GM12878 (cell line): ENCODE data around the gene IL16. TPM values are rescaled to one million over a fixed set of nuclear protein-coding genes. Genes with fewer than 3 reads are reported as not detected.

Source experiments
- ATAC-seq: fragments of 200-7000 bp; cut with Tn5 transposase; 3 replicates; pipeline ENCODE4 v1.9.1; 2020; ENCODE audit warnings: mild to moderate bottlenecking, moderate library complexity
- BruUV-seq: library from RNA; stranded (reverse); fragments of 400-500 nt; replicated peaks from 2 replicates; lab custom pipeline; 2021; lab: Mats Ljungman, UMichigan
- CTCF ChIA-PET: fragments of 300-600 bp; sonication (Branson Sonifier 250); formaldehyde crosslinking; extraction: SDS; loops from one replicate; lab custom pipeline; 2021; ENCODE audit warnings: inconsistent platforms; lab: Yijun Ruan, JAX
- POLR2A ChIA-PET: fragments of 350-600 bp; formaldehyde crosslinking; extraction: SDS; loops from one replicate; lab custom pipeline; 2021; ENCODE audit warnings: inconsistent platforms; lab: Charles Lee
- RAD21 ChIA-PET: fragments of 300-600 bp; sonication (Branson Sonifier 250); formaldehyde crosslinking; loops from one replicate; lab custom pipeline; 2023; ENCODE audit warnings: antibody characterized with exemption; ENCODE audit not compliant: unreplicated experiment; lab: Charles Lee
- SMC1A ChIA-PET: fragments of 300-600 bp; sonication (Branson Sonifier 250); formaldehyde crosslinking; loops from one replicate; lab custom pipeline; 2023; ENCODE audit not compliant: unreplicated experiment, uncharacterized antibody; lab: Charles Lee
- DNase-seq: peaks from one replicate; pipeline ENCODE4 v3.0.0-alpha.2; 2011; ENCODE audit warnings: low read depth, low spot score
- FAIRE-seq: peaks from 3 replicates; lab custom pipeline; 2011; peaks lifted over from hg19 to GRCh38; lab: Jason Lieb, UNC
- H2AFZ ChIP-seq: 2 replicates; pipeline ENCODE4 v1.6.0; 2011; ENCODE audit warnings: low read depth, low read length, control low read depth; ENCODE audit not compliant: control insufficient read depth
- H3K27ac ChIP-seq: 2 replicates; pipeline ENCODE4 v1.5.1; 2011; ENCODE audit warnings: control low read depth; ENCODE audit not compliant: control insufficient read depth, insufficient read depth
- H3K27me3 ChIP-seq, 2 experiments: replicated peaks in 1 of 2; 2 replicates each; pipeline versions ENCODE4 v1.6.0 to v1.6.1; 2011; ENCODE audit warnings: low read length in 1 of 2; ENCODE audit not compliant: control insufficient read depth in 2 of 2, insufficient read depth in 2 of 2
- H3K36me3 ChIP-seq, 2 experiments: 2 replicates each; pipeline ENCODE4 v1.5.1; 2011; ENCODE audit warnings: low read length in 1 of 2; ENCODE audit not compliant: control insufficient read depth in 2 of 2, insufficient read depth in 2 of 2
- H3K4me1 ChIP-seq: 2 replicates; pipeline ENCODE4 v1.6.1; 2011; ENCODE audit warnings: mild to moderate bottlenecking, low read length, moderate library complexity, mixed read lengths; ENCODE audit not compliant: control insufficient read depth, insufficient read depth
- H3K4me2 ChIP-seq: 2 replicates; pipeline ENCODE4 v1.6.0; 2011; ENCODE audit warnings: control low read depth; ENCODE audit not compliant: control insufficient read depth, insufficient read depth
- H3K4me3 ChIP-seq: fragments of 200-600 bp; sonication (generic); 2 replicates; pipeline ENCODE4 v1.5.1; 2016
- H3K79me2 ChIP-seq: 2 replicates; pipeline ENCODE4 v1.6.0; 2011; ENCODE audit warnings: low read length; ENCODE audit not compliant: control insufficient read depth, insufficient read depth
- H3K9ac ChIP-seq: 2 replicates; pipeline ENCODE4 v1.8.0; 2011; ENCODE audit warnings: low read length, control low read depth, mixed read lengths; ENCODE audit not compliant: control insufficient read depth, insufficient read depth
- H3K9me3 ChIP-seq: replicated peaks from 3 replicates; pipeline ENCODE4 v1.5.1; 2011; ENCODE audit warnings: mild to moderate bottlenecking, low read length; ENCODE audit not compliant: control insufficient read depth, insufficient read depth
- H4K20me1 ChIP-seq: 2 replicates; pipeline ENCODE4 v1.6.0; 2011; ENCODE audit not compliant: control insufficient read depth, insufficient read depth
- CTCF ChIP-seq, 3 experiments: IDR thresholded peaks in 2 of 3; conservative IDR thresholded peaks in 1 of 3; 2 replicates each; pipeline ENCODE4 v1.5.1; 2011; ENCODE audit warnings: low read depth in 3 of 3, low read length in 3 of 3, mild to moderate bottlenecking in 3 of 3, control low read depth in 2 of 3, moderate library complexity in 2 of 3, inconsistent platforms in 1 of 3, mixed read lengths in 1 of 3; ENCODE audit not compliant: control insufficient read depth in 2 of 3, insufficient read depth in 1 of 3; ENCODE audit errors: extremely low read depth in 1 of 3
- E4F1 ChIP-seq: fragments of 450-650 bp; IDR thresholded peaks from 2 replicates; pipeline ENCODE4 v1.6.1; 2018; ENCODE audit warnings: borderline replicate concordance, mild to moderate bottlenecking; ENCODE audit not compliant: partially characterized antibody
- ELK1 ChIP-seq: IDR thresholded peaks from 2 replicates; pipeline ENCODE4 v1.6.1; 2012; ENCODE audit warnings: low read depth, low read length, improper control_type of control experiment
- MEF2B ChIP-seq: fragments of 450-650 bp; IDR thresholded peaks from 2 replicates; pipeline ENCODE4 v1.6.1; 2018; ENCODE audit warnings: mild to moderate bottlenecking, moderate library complexity; ENCODE audit not compliant: partially characterized antibody, poor library complexity, severe bottlenecking
- SMC3 ChIP-seq: IDR thresholded peaks from 2 replicates; pipeline ENCODE4 v1.6.1; 2011; ENCODE audit warnings: low read length, improper control_type of control experiment, borderline replicate concordance
- SPI1 ChIP-seq: IDR thresholded peaks from 2 replicates; pipeline ENCODE4 v1.6.1; 2011; ENCODE audit warnings: low read depth, mild to moderate bottlenecking, low read length, moderate library complexity, borderline replicate concordance; ENCODE audit not compliant: insufficient read depth
- SRF ChIP-seq, 2 experiments: IDR thresholded peaks; 2 replicates each; pipeline ENCODE4 v1.6.1; 2011; ENCODE audit warnings: low read depth in 2 of 2, low read length in 2 of 2, mild to moderate bottlenecking in 1 of 2, moderate library complexity in 1 of 2
- STAT3 ChIP-seq: IDR thresholded peaks from 2 replicates; pipeline ENCODE4 v1.6.1; 2011; ENCODE audit warnings: low read depth, low read length, improper control_type of control experiment
- SUPT20H ChIP-seq: IDR thresholded peaks from 2 replicates; pipeline ENCODE4 v1.6.1; 2011; ENCODE audit warnings: low read depth, mild to moderate bottlenecking, low read length, moderate library complexity, borderline replicate concordance; ENCODE audit not compliant: control insufficient read depth
- ZBTB4 ChIP-seq: fragments of 450-650 bp; formaldehyde crosslinking; IDR thresholded peaks from 2 replicates; pipeline ENCODE4 v1.4.0; 2022; ENCODE audit warnings: mild to moderate bottlenecking, moderate library complexity
- ZNF207 ChIP-seq: fragments of 450-650 bp; IDR thresholded peaks from 2 replicates; pipeline ENCODE4 v1.6.1; 2014; ENCODE audit warnings: antibody characterized with exemption, mild to moderate bottlenecking, borderline replicate concordance
- WGBS: methylation state at CpG from one replicate; pipeline ENCODE4 v1.1.6; 2016; ENCODE audit warnings: low lambda C conversion rate; ENCODE audit not compliant: insufficient replicate concordance, insufficient coverage; ENCODE audit errors: missing lambda C conversion rate; 5-methylcytosine and 5-hydroxymethylcytosine counted together
- in situ Hi-C: fragments of 300-500 bp; cut with MboI; formaldehyde crosslinking; loops from 9 replicates; pipeline ENCODE4 v1.14.3; 2018; ENCODE audit warnings: mixed read lengths
- intact Hi-C: fragments of 100-400 bp; cut with micrococcal nuclease; formaldehyde crosslinking; loops from one replicate; pipeline ENCODE4 v1.14.2; 2022; ENCODE audit not compliant: unreplicated experiment
- polyA plus RNA-seq, 11 experiments: library from polyadenylated mRNA; depleted of rRNA in 4 of 11; unstranded in 6 of 11; stranded (reverse) in 5 of 11; fragments of >200 nt; fragmentation: Nextera tagmentation in 4 of 11; fragmentation: Illumina TruSeq in 1 of 11; extraction: Ambion mirVana in 4 of 11; extraction: Trizol in 1 of 11; gene quantifications; 1 replicate in 1 of 11; 2 replicates in 10 of 11; pipeline versions ENCODE4 v1.2.1 to v1.2.3, GENCODE V29; 2011 to 2016; ENCODE audit warnings: inconsistent platforms in 2 of 11, missing spikeins in 2 of 11, low read depth in 1 of 11
- total RNA-seq, 4 experiments: library from RNA; depleted of rRNA in 3 of 4; stranded (reverse); fragments of >200 nt in 3 of 4; fragmentation: Illumina TruSeq in 1 of 4; extraction: Trizol in 1 of 4; gene quantifications; 2 replicates each; pipeline versions ENCODE4 v1.2.1 to v1.2.3, GENCODE V29; 2013 to 2021
- TF ChIP-seq, protein P1 (sequence below): fragments of 150-350 bp; IDR thresholded peaks from 2 replicates; pipeline ENCODE4 v1.6.1; 2014; ENCODE audit warnings: mild to moderate bottlenecking, low read depth, low read length

Gene IL16
- total and polyA plus RNA-seq, 10 of the 15 experiments (the other 5 are each of a cell fraction or from before 2014, with no cell fraction given) = 21.7 to 206 (median 44.5) TPM

DNA sequence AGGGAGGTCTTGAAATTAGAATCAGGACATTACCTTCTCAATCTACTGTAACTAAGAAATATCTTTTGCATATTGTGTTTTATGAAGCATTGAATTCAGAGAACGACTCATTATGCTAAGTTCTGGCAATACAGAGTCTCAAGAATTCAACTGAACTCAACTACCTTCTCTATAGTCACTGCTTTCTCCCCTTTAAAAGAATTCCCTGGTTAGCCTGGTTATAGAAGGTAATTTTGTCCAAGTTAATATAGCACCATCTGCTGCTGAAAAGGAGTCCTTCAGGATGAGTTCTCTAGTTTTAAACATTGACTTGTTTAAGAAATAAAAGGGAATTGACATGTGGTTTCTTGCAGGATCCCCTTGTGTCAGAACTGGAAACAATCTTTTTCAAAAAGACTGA lies 60.2 kb downstream of the IL16 start:
- ATAC-seq = no peak
- RAD21 ChIA-PET = interaction anchor here (1.7 kb wide), 1 partner anchor 9 kb away, joined by 5 read pairs; no protein-coding TSS in a partner anchor
- SMC1A ChIA-PET = interaction anchor here (1.2 kb wide), 1 partner anchor 12 kb away, joined by 3 read pairs; no protein-coding TSS in a partner anchor
- in situ Hi-C loops = no loop called here
- Histone ChIP-seq H3K4me2 (no peak overlapping the region), H3K4me3 (no peak overlapping the region), H3K9ac (no peak overlapping the region), H3K27ac (no peak overlapping the region), H3K9me3 (no peaks in the 10 kb centered on the region), H3K4me1 (no peaks in the 10 kb centered on the region), H4K20me1 (no peaks in the 10 kb centered on the region), H2AFZ (no peak overlapping the region), H3K36me3 (no peaks in the 10 kb centered on the region), H3K79me2 (no peaks in the 10 kb centered on the region), H3K27me3 (peaks cover 3 to 4% of the 10 kb centered on the region in 2 experiments; a peak in 2 of 4 replicates)
- FAIRE-seq = no peak
- CTCF ChIA-PET = interaction anchor here (1.5 to 6.6 kb wide), 2 partner anchors 10 to 151 kb away, joined by 4 to 41 read pairs; no protein-coding TSS in a partner anchor
- POLR2A ChIA-PET = no interaction called here
- intact Hi-C loops = no loop called here
- 0% methylated on average over 1 of the region's 1 CpG for WGBS
- BruUV-seq = no TSS peak
- DNase-seq = no peak
- TF ChIP-seq SPI1 (no peak), E4F1 (no peak), SUPT20H (no peak), ZNF207 (no peak), MEF2B (no peak), ELK1 (no peak), CTCF (IDR thresholded peaks at IDR 0.05 in 2 of 3, conservative IDR thresholded peaks at IDR 0.05 in 1 of 3; ENCODE audit: control insufficient read depth in 2 of 3, extremely low read depth in 1 of 3, insufficient read depth in 1 of 3, low read depth in 3 of 3, low read length in 3 of 3) (peak in 2 of 3 experiments; percentile 12 to 25; a peak in 2 of 6 replicates), SMC3 (peak; percentile 12; the same call in 1 of the 2 replicates), STAT3 (no peak), ZBTB4 (CRISPR knock-in tag) (no peak), SRF (IDR thresholded peaks at IDR 0.05; ENCODE audit: low read depth in 2 of 2, low read length in 2 of 2) (no peak)
- TF ChIP-seq, protein P1, sequence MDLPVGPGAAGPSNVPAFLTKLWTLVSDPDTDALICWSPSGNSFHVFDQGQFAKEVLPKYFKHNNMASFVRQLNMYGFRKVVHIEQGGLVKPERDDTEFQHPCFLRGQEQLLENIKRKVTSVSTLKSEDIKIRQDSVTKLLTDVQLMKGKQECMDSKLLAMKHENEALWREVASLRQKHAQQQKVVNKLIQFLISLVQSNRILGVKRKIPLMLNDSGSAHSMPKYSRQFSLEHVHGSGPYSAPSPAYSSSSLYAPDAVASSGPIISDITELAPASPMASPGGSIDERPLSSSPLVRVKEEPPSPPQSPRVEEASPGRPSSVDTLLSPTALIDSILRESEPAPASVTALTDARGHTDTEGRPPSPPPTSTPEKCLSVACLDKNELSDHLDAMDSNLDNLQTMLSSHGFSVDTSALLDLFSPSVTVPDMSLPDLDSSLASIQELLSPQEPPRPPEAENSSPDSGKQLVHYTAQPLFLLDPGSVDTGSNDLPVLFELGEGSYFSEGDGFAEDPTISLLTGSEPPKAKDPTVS = no peak
